WTC11 (cell line): ENCODE measurements around the gene LRP10.

Experiments used
- JUN ChIP-seq: sonication (generic); formaldehyde crosslinking; IDR thresholded peaks from 2 replicates; pipeline ENCODE4 v1.8.0; 2023; ENCODE audit warnings: mild to moderate bottlenecking, missing genetic modification reagents
- NR2C2 ChIP-seq: sonication (generic); formaldehyde crosslinking; IDR thresholded peaks from 2 replicates; pipeline ENCODE4 v1.8.0; 2022; ENCODE audit warnings: mild to moderate bottlenecking, missing genetic modification reagents
- TF ChIP-seq, protein P1 (sequence below): sonication (generic); formaldehyde crosslinking; IDR thresholded peaks from 2 replicates; pipeline ENCODE4 v1.8.0; 2022; ENCODE audit warnings: mild to moderate bottlenecking, missing genetic modification reagents
- TF ChIP-seq, protein P2 (sequence below): fragments of 200-600 bp; IDR thresholded peaks from 2 replicates; pipeline ENCODE4 v1.8.0; 2022; ENCODE audit warnings: antibody characterized with exemption

DNA sequence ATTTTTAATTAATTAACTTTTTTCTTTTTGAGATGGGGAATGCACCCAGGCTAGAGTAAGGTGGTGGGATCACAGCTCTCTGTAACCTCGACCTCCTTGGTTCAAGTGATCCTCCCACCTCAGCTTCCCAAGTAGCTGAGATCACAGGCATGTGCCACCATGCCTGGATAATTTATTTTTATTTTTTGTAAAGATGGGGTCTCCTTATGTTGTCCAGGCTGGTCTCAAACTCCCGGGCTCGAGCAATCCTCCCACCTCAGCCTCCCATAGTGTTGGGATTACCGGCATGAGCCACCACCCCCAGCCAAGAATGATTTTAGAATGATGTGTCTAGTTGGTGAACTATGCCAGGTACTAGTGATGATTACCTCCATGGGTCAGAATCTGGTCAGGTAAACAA is 6.6 kb upstream of the LRP10 start:
- TF ChIP-seq NR2C2 (CRISPR knock-in tag) (no peak), JUN (CRISPR knock-in tag) (no peak)
- TF ChIP-seq, protein P1, sequence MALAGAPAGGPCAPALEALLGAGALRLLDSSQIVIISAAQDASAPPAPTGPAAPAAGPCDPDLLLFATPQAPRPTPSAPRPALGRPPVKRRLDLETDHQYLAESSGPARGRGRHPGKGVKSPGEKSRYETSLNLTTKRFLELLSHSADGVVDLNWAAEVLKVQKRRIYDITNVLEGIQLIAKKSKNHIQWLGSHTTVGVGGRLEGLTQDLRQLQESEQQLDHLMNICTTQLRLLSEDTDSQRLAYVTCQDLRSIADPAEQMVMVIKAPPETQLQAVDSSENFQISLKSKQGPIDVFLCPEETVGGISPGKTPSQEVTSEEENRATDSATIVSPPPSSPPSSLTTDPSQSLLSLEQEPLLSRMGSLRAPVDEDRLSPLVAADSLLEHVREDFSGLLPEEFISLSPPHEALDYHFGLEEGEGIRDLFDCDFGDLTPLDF (CRISPR knock-in tag): no peak
- TF ChIP-seq, protein P2, sequence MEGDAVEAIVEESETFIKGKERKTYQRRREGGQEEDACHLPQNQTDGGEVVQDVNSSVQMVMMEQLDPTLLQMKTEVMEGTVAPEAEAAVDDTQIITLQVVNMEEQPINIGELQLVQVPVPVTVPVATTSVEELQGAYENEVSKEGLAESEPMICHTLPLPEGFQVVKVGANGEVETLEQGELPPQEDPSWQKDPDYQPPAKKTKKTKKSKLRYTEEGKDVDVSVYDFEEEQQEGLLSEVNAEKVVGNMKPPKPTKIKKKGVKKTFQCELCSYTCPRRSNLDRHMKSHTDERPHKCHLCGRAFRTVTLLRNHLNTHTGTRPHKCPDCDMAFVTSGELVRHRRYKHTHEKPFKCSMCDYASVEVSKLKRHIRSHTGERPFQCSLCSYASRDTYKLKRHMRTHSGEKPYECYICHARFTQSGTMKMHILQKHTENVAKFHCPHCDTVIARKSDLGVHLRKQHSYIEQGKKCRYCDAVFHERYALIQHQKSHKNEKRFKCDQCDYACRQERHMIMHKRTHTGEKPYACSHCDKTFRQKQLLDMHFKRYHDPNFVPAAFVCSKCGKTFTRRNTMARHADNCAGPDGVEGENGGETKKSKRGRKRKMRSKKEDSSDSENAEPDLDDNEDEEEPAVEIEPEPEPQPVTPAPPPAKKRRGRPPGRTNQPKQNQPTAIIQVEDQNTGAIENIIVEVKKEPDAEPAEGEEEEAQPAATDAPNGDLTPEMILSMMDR: no peak
